Measurements from ENCODE around the gene GBX1.

GRCh38 chr7:151146761-151147160, 20.7 kb downstream of the GBX1 start:
- TF ChIP-seq CTCF (IDR thresholded peaks at IDR 0.05) (no peak), POLR2A (IDR thresholded peaks at IDR 0.05) (no peak)
